GM18907 (cell line): Measurements from ENCODE around the gene CXCL5.
"Not testable (repeated sequence)": the region's sequence is repeated elsewhere in the genome, so short reads cannot be mapped to it uniquely, and the experiment has no call there.

ENCODE experiments used
- ATAC-seq: cut with Tn5 transposase; IDR thresholded peaks from one replicate; pipeline ENCODE4 v1.9.1; 2021; ENCODE audit warnings: mild to moderate bottlenecking, moderate library complexity; ENCODE audit not compliant: unreplicated experiment

CXCL5 gene

GRCh38 chr4:73974352-73974751, 24.1 kb downstream of the CXCL5 start:
- ATAC-seq = no peak

GRCh38 chr4:73970945-73971344, 27.5 kb downstream of the CXCL5 start:
- ATAC-seq = no peak

- no peak for ATAC-seq
Observed at GRCh38 chr4:73970011-73970410, 28.5 kb downstream of the CXCL5 start.

GRCh38 chr4:73967866-73968265, 30.6 kb downstream of the CXCL5 start:
- ATAC-seq = no peak

GRCh38 chr4:73964862-73965611, 33.4 kb downstream of the CXCL5 start:
- ATAC-seq = no peak

GRCh38 chr4:73962724-73963123, 35.8 kb downstream of the CXCL5 start:
- no peak for ATAC-seq

GRCh38 chr4:73959041-73959440, 39.4 kb downstream of the CXCL5 start:
- not testable (repeated sequence) for ATAC-seq

- no peak for ATAC-seq
Observed at GRCh38 chr4:73952352-73952751, 46.1 kb downstream of the CXCL5 start.

GRCh38 chr4:73950376-73950920, 48.0 kb downstream of the CXCL5 start:
- not testable (repeated sequence) for ATAC-seq

- no peak for ATAC-seq
Observed at GRCh38 chr4:73948990-73949706, 49.3 kb downstream of the CXCL5 start.

GRCh38 chr4:73948291-73948690, 50.2 kb downstream of the CXCL5 start:
- ATAC-seq = no peak

GRCh38 chr4:73947239-73947985, 51.1 kb downstream of the CXCL5 start:
- ATAC-seq = no peak

- no peak for ATAC-seq
Observed at GRCh38 chr4:73945674-73946449, 52.6 kb downstream of the CXCL5 start.
